Ishikawa (cell line): Measurements from ENCODE around the gene TNS1.

Experiments
- EP300 ChIP-seq: IDR thresholded peaks from 2 replicates; pipeline ENCODE4 v1.6.1; 2012; ENCODE audit warnings: borderline replicate concordance
- NFIC ChIP-seq: IDR thresholded peaks from 2 replicates; pipeline ENCODE4 v1.6.1; 2012
- RAD21 ChIP-seq: IDR thresholded peaks from 2 replicates; pipeline ENCODE4 v1.6.1; 2012; ENCODE audit warnings: low read depth
- USF1 ChIP-seq: IDR thresholded peaks from 2 replicates; pipeline ENCODE4 v1.6.1; 2012
- ZBTB7A ChIP-seq: IDR thresholded peaks from 2 replicates; pipeline ENCODE4 v1.6.1; 2012; ENCODE audit warnings: low read depth

GRCh38 chr2:218002845-218003180, at the start of gene TNS1:
- TF ChIP-seq RAD21 (no peak), USF1 (no peak), ZBTB7A (no peak), NFIC (no peak), EP300 (no peak)
